GM12878 (cell line): ENCODE results near the gene SHISA6. TPM values are rescaled to one million over a fixed set of nuclear protein-coding genes. Genes with fewer than 3 reads are reported as not detected.

Experiments used
- ATAC-seq: fragments of 200-7000 bp; cut with Tn5 transposase; 3 replicates; pipeline ENCODE4 v1.9.1; 2020; ENCODE audit warnings: mild to moderate bottlenecking, moderate library complexity
- BruUV-seq: library from RNA; stranded (reverse); fragments of 400-500 nt; replicated peaks from 2 replicates; lab custom pipeline; 2021; lab: Mats Ljungman, UMichigan
- CTCF ChIA-PET: fragments of 300-600 bp; sonication (Branson Sonifier 250); formaldehyde crosslinking; extraction: SDS; loops from one replicate; lab custom pipeline; 2021; ENCODE audit warnings: inconsistent platforms; lab: Yijun Ruan, JAX
- POLR2A ChIA-PET: fragments of 350-600 bp; formaldehyde crosslinking; extraction: SDS; loops from one replicate; lab custom pipeline; 2021; ENCODE audit warnings: inconsistent platforms; lab: Charles Lee
- RAD21 ChIA-PET: fragments of 300-600 bp; sonication (Branson Sonifier 250); formaldehyde crosslinking; loops from one replicate; lab custom pipeline; 2023; ENCODE audit warnings: antibody characterized with exemption; ENCODE audit not compliant: unreplicated experiment; lab: Charles Lee
- SMC1A ChIA-PET: fragments of 300-600 bp; sonication (Branson Sonifier 250); formaldehyde crosslinking; loops from one replicate; lab custom pipeline; 2023; ENCODE audit not compliant: unreplicated experiment, uncharacterized antibody; lab: Charles Lee
- DNase-seq: peaks from one replicate; pipeline ENCODE4 v3.0.0-alpha.2; 2011; ENCODE audit warnings: low read depth, low spot score
- FAIRE-seq: peaks from 3 replicates; lab custom pipeline; 2011; peaks lifted over from hg19 to GRCh38; lab: Jason Lieb, UNC
- H2AFZ ChIP-seq: 2 replicates; pipeline ENCODE4 v1.6.0; 2011; ENCODE audit warnings: low read depth, low read length, control low read depth; ENCODE audit not compliant: control insufficient read depth
- H3K27ac ChIP-seq: 2 replicates; pipeline ENCODE4 v1.5.1; 2011; ENCODE audit warnings: control low read depth; ENCODE audit not compliant: control insufficient read depth, insufficient read depth
- H3K27me3 ChIP-seq, 2 experiments: replicated peaks in 1 of 2; 2 replicates each; pipeline versions ENCODE4 v1.6.0 to v1.6.1; 2011; ENCODE audit warnings: low read length in 1 of 2; ENCODE audit not compliant: control insufficient read depth in 2 of 2, insufficient read depth in 2 of 2
- H3K36me3 ChIP-seq, 2 experiments: 2 replicates each; pipeline ENCODE4 v1.5.1; 2011; ENCODE audit warnings: low read length in 1 of 2; ENCODE audit not compliant: control insufficient read depth in 2 of 2, insufficient read depth in 2 of 2
- H3K4me1 ChIP-seq: 2 replicates; pipeline ENCODE4 v1.6.1; 2011; ENCODE audit warnings: mild to moderate bottlenecking, low read length, moderate library complexity, mixed read lengths; ENCODE audit not compliant: control insufficient read depth, insufficient read depth
- H3K4me2 ChIP-seq: 2 replicates; pipeline ENCODE4 v1.6.0; 2011; ENCODE audit warnings: control low read depth; ENCODE audit not compliant: control insufficient read depth, insufficient read depth
- H3K4me3 ChIP-seq: fragments of 200-600 bp; sonication (generic); 2 replicates; pipeline ENCODE4 v1.5.1; 2016
- H3K79me2 ChIP-seq: 2 replicates; pipeline ENCODE4 v1.6.0; 2011; ENCODE audit warnings: low read length; ENCODE audit not compliant: control insufficient read depth, insufficient read depth
- H3K9ac ChIP-seq: 2 replicates; pipeline ENCODE4 v1.8.0; 2011; ENCODE audit warnings: low read length, control low read depth, mixed read lengths; ENCODE audit not compliant: control insufficient read depth, insufficient read depth
- H3K9me3 ChIP-seq: replicated peaks from 3 replicates; pipeline ENCODE4 v1.5.1; 2011; ENCODE audit warnings: mild to moderate bottlenecking, low read length; ENCODE audit not compliant: control insufficient read depth, insufficient read depth
- H4K20me1 ChIP-seq: 2 replicates; pipeline ENCODE4 v1.6.0; 2011; ENCODE audit not compliant: control insufficient read depth, insufficient read depth
- ATF7 ChIP-seq: fragments of 450-650 bp; IDR thresholded peaks from 2 replicates; pipeline ENCODE4 v1.6.1; 2016; ENCODE audit warnings: low read depth, mild to moderate bottlenecking
- ETV6 ChIP-seq, 2 experiments: fragments of 450-650 bp in 1 of 2; IDR thresholded peaks in 1 of 2; conservative IDR thresholded peaks in 1 of 2; 2 replicates each; pipeline ENCODE4 v1.6.1; 2014; ENCODE audit warnings: antibody characterized with exemption in 1 of 2, borderline replicate concordance in 1 of 2, low read depth in 1 of 2, mild to moderate bottlenecking in 1 of 2, moderate library complexity in 1 of 2
- IRF5 ChIP-seq: fragments of 450-650 bp; IDR thresholded peaks from 2 replicates; pipeline ENCODE4 v1.6.1; 2017; ENCODE audit warnings: borderline replicate concordance
- PML ChIP-seq: IDR thresholded peaks from 2 replicates; pipeline ENCODE4 v1.6.1; 2012; ENCODE audit warnings: low read length, inconsistent platforms
- POLR2AphosphoS2 ChIP-seq: IDR thresholded peaks from 2 replicates; pipeline ENCODE4 v1.6.1; 2011; ENCODE audit warnings: low read depth, mild to moderate bottlenecking, low read length, improper control_type of control experiment, moderate library complexity
- USF2 ChIP-seq: IDR thresholded peaks from 2 replicates; pipeline ENCODE4 v1.6.1; 2011; ENCODE audit warnings: low read depth, low read length, improper control_type of control experiment, borderline replicate concordance
- ZBTB33 ChIP-seq: fragments of 450-650 bp; IDR thresholded peaks from 2 replicates; pipeline ENCODE4 v1.6.1; 2017; ENCODE audit warnings: mild to moderate bottlenecking
- WGBS: methylation state at CpG from one replicate; pipeline ENCODE4 v1.1.6; 2016; ENCODE audit warnings: low lambda C conversion rate; ENCODE audit not compliant: insufficient replicate concordance, insufficient coverage; ENCODE audit errors: missing lambda C conversion rate; 5-methylcytosine and 5-hydroxymethylcytosine counted together
- in situ Hi-C: fragments of 300-500 bp; cut with MboI; formaldehyde crosslinking; loops from 9 replicates; pipeline ENCODE4 v1.14.3; 2018; ENCODE audit warnings: mixed read lengths
- intact Hi-C: fragments of 100-400 bp; cut with micrococcal nuclease; formaldehyde crosslinking; loops from one replicate; pipeline ENCODE4 v1.14.2; 2022; ENCODE audit not compliant: unreplicated experiment
- polyA plus RNA-seq, 11 experiments: library from polyadenylated mRNA; depleted of rRNA in 4 of 11; unstranded in 6 of 11; stranded (reverse) in 5 of 11; fragments of >200 nt; fragmentation: Nextera tagmentation in 4 of 11; fragmentation: Illumina TruSeq in 1 of 11; extraction: Ambion mirVana in 4 of 11; extraction: Trizol in 1 of 11; gene quantifications; 1 replicate in 1 of 11; 2 replicates in 10 of 11; pipeline versions ENCODE4 v1.2.1 to v1.2.3, GENCODE V29; 2011 to 2016; ENCODE audit warnings: inconsistent platforms in 2 of 11, missing spikeins in 2 of 11, low read depth in 1 of 11
- total RNA-seq, 4 experiments: library from RNA; depleted of rRNA in 3 of 4; stranded (reverse); fragments of >200 nt in 3 of 4; fragmentation: Illumina TruSeq in 1 of 4; extraction: Trizol in 1 of 4; gene quantifications; 2 replicates each; pipeline versions ENCODE4 v1.2.1 to v1.2.3, GENCODE V29; 2013 to 2021
- TF ChIP-seq, protein P1 (sequence below): fragments of 450-650 bp; IDR thresholded peaks from 2 replicates; pipeline ENCODE4 v1.6.1; 2017; ENCODE audit warnings: mild to moderate bottlenecking, moderate library complexity
- TF ChIP-seq, protein P2 (sequence below): fragments of 450-650 bp; formaldehyde crosslinking; IDR thresholded peaks from 2 replicates; pipeline ENCODE4 v1.5.0; 2022; ENCODE audit warnings: mild to moderate bottlenecking, missing genetic modification characterization

The SHISA6 gene
- total and polyA plus RNA-seq, 10 of the 15 experiments (the other 5 are each of a cell fraction or from before 2014, with no cell fraction given): not detected

GRCh38 chr17:11515901-11516300 is 274.9 kb downstream of the SHISA6 start (continued):
- TF ChIP-seq IRF5: no peak

DNA sequence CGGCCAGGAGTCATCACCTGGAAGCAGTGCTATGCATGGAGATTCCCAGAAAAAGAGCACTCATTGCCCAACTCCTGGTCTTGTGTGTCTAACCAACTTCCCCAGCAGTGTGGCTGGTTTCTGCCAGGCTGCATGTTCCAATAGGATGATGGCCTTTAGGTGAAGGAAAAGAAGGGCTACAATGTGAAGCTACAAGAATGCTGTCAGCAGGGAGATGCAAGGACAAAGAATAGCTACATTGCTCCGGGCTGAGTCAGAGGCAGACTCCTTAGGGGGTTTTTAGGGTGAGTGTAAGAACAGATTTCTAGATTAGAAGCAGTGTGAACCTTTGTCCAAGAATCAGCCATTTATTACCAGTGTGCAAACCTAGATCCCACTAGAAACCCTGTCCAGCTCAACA is 294.2 kb downstream of the SHISA6 start:
- Histone ChIP-seq H3K4me1 (no peaks in the 10 kb centered on the region), H3K4me2 (no peak overlapping the region), H3K9ac (no peak overlapping the region), H3K9me3 (no peaks in the 10 kb centered on the region; the same call in 2 of the 3 replicates), H2AFZ (no peak overlapping the region), H4K20me1 (no peaks in the 10 kb centered on the region), H3K79me2 (no peaks in the 10 kb centered on the region), H3K36me3 (no peaks in the 10 kb centered on the region), H3K4me3 (no peak overlapping the region), H3K27me3 (no peaks in the 10 kb centered on the region), H3K27ac (no peak overlapping the region)
- POLR2A ChIA-PET: no interaction called here
- intact Hi-C loops (no loop called here), in situ Hi-C loops (no loop called here)
- DNase-seq (no peak), FAIRE-seq (no peak), ATAC-seq (no peak)
- BruUV-seq: no TSS peak
- CTCF ChIA-PET: interaction anchor here (0.9 kb wide), 1 partner anchor 9 kb away, joined by 3 read pairs; no protein-coding TSS in a partner anchor
- RAD21 ChIA-PET: no interaction called here
- 0% methylated on average over 2 of the region's 2 CpGs for WGBS
- SMC1A ChIA-PET: no interaction called here
- TF ChIP-seq ZBTB33: no peak
- TF ChIP-seq, protein P1, sequence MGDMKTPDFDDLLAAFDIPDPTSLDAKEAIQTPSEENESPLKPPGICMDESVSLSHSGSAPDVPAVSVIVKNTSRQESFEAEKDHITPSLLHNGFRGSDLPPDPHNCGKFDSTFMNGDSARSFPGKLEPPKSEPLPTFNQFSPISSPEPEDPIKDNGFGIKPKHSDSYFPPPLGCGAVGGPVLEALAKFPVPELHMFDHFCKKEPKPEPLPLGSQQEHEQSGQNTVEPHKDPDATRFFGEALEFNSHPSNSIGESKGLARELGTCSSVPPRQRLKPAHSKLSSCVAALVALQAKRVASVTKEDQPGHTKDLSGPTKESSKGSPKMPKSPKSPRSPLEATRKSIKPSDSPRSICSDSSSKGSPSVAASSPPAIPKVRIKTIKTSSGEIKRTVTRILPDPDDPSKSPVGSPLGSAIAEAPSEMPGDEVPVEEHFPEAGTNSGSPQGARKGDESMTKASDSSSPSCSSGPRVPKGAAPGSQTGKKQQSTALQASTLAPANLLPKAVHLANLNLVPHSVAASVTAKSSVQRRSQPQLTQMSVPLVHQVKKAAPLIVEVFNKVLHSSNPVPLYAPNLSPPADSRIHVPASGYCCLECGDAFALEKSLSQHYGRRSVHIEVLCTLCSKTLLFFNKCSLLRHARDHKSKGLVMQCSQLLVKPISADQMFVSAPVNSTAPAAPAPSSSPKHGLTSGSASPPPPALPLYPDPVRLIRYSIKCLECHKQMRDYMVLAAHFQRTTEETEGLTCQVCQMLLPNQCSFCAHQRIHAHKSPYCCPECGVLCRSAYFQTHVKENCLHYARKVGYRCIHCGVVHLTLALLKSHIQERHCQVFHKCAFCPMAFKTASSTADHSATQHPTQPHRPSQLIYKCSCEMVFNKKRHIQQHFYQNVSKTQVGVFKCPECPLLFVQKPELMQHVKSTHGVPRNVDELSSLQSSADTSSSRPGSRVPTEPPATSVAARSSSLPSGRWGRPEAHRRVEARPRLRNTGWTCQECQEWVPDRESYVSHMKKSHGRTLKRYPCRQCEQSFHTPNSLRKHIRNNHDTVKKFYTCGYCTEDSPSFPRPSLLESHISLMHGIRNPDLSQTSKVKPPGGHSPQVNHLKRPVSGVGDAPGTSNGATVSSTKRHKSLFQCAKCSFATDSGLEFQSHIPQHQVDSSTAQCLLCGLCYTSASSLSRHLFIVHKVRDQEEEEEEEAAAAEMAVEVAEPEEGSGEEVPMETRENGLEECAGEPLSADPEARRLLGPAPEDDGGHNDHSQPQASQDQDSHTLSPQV: no peak
- TF ChIP-seq ETV6 (conservative IDR thresholded peaks at IDR 0.05 in 1 of 2, IDR thresholded peaks at IDR 0.05 in 1 of 2; ENCODE audit: borderline replicate concordance in 1 of 2, low read depth in 1 of 2): no peak
- TF ChIP-seq ATF7: no peak
- TF ChIP-seq USF2: no peak
- TF ChIP-seq POLR2AphosphoS2: no peak
- TF ChIP-seq, protein P2, sequence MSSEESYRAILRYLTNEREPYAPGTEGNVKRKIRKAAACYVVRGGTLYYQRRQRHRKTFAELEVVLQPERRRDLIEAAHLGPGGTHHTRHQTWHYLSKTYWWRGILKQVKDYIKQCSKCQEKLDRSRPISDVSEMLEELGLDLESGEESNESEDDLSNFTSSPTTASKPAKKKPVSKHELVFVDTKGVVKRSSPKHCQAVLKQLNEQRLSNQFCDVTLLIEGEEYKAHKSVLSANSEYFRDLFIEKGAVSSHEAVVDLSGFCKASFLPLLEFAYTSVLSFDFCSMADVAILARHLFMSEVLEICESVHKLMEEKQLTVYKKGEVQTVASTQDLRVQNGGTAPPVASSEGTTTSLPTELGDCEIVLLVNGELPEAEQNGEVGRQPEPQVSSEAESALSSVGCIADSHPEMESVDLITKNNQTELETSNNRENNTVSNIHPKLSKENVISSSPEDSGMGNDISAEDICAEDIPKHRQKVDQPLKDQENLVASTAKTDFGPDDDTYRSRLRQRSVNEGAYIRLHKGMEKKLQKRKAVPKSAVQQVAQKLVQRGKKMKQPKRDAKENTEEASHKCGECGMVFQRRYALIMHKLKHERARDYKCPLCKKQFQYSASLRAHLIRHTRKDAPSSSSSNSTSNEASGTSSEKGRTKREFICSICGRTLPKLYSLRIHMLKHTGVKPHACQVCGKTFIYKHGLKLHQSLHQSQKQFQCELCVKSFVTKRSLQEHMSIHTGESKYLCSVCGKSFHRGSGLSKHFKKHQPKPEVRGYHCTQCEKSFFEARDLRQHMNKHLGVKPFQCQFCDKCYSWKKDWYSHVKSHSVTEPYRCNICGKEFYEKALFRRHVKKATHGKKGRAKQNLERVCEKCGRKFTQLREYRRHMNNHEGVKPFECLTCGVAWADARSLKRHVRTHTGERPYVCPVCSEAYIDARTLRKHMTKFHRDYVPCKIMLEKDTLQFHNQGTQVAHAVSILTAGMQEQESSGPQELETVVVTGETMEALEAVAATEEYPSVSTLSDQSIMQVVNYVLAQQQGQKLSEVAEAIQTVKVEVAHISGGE (CRISPR knock-in tag): no peak
- TF ChIP-seq PML: no peak
